Mesenteric fat pad (tissue), 1 donor: ENCODE measurements around the gene SLC25A33. TPM values are rescaled to one million over a fixed set of nuclear protein-coding genes. Genes with fewer than 3 reads are reported as not detected.
"Not testable (repeated sequence)": the region's sequence is repeated elsewhere in the genome, so short reads cannot be mapped to it uniquely, and the experiment has no call there.

Experiments
- DNase-seq: peaks from one replicate; pipeline ENCODE4 v3.0.0-alpha.2; 2020; ENCODE audit warnings: low spot score
- long read RNA-seq: library from polyadenylated mRNA; unstranded; transcript quantifications from one replicate; pipeline ENCODE4 v2.0.0, GENCODE V29; 2020
- total RNA-seq: library from RNA; stranded (reverse); fragmentation: NEBNext Ultra II Directional; extraction: Animal tissue kit (Norgen Biotek cat#: 25700); gene quantifications from one replicate; pipeline ENCODE4 v1.2.1, GENCODE V29; 2021
- donor health status: DM: yes; HTN: yes; CAD: no.

The SLC25A33 gene, protein sequence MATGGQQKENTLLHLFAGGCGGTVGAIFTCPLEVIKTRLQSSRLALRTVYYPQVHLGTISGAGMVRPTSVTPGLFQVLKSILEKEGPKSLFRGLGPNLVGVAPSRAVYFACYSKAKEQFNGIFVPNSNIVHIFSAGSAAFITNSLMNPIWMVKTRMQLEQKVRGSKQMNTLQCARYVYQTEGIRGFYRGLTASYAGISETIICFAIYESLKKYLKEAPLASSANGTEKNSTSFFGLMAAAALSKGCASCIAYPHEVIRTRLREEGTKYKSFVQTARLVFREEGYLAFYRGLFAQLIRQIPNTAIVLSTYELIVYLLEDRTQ
- total RNA-seq: 7.5 TPM
- long read RNA-seq, partial matches to known transcripts: 2 of 6 reads
- long read RNA-seq, other reads (novel, unspliced or antisense): 3 of 6 reads

DNA sequence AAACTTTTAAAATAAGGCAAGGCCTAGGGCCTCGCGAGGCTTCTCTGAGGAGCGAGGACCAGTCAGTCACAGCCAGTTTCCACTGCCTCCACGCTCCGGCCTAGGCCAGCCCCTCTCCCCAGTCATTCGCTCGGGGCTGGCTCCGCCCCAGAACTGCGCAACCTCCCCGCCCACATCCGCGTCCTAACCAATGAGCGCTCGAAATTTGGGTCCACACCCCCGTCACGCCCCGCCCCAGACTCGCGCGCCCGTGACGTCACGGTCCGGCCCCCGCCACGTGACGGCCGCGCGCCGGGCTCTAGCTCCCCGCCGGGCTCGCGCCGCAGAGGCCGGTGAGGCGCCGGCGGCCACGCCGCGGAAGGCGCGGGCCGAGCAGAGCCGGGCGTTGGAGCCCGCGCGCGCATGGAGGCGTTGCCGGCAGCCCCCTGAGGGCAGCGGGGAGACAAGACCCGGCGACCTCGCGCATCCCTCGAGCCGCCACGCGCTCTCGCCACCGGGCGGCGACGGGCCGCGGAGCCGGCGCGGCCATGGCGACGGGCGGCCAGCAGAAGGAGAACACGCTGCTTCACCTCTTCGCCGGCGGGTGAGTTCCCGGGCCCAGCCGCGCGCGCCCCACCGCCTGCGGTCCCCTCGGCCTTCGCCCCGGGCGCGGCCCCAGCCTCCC is at the start of gene SLC25A33:
Gene SLC25A33, plus strand, starts transcription at position 301 of the 664 bp plus-strand sequence. Its CDS starts 227 bp downstream, at position 528.
- DNase-seq: peak; percentile 100

DNA sequence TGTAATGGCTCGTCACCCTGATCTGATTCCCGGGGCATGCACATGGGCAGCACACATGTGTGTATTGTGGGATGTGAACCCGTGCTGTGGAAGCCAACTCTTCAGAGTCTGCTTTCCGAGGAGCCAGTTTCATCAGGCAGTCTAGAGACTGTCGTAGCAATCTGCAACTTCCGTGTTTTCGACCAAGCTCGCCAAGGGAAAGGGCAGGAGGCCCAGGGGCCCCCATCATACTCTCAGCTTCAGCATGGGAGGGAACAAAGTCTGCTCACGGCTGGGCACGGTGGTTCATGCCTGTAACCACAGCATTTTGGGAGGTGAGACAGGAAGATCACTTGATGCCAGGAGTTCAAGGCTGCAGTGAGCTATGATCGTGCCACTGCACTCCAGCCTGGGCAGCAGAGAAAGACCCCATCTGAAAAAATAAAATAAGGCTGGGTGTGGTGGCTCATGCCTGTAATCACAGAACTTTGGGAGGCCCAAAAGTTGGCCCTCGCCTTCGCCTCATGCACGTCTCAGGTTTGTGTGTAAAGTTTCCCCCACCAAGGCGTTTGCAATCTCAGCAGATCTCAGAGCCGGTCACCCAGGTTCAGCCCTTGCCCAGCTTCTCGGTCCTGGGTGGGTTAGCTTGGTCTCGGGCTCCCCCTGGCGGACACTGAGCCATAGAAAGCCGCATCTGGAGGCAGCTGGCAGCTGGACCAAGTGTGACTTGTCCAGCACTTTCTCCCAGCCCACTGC is 48.5 kb upstream of the SLC25A33 start:
- DNase-seq: peak; percentile 96

DNA sequence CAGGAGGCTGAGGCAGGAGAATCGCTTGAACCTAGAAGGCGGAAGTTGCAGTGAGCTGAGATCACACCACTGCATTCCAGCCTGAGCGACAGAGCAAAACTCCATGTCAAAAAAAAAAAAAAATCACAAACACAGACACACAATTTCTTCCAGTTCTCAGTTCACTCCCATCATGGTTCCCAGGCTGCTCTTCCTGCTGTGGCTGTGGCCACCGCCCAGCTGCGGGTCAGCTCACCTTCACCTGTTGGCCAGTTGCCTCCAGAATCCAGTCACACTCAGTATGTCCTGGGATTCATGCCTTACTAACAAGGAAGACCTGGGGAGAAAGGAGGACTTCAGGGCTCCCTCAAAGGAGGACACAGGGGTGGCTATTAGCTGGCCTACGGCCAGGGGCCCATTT is 45.9 kb upstream of the SLC25A33 start:
- no peak for DNase-seq

DNA sequence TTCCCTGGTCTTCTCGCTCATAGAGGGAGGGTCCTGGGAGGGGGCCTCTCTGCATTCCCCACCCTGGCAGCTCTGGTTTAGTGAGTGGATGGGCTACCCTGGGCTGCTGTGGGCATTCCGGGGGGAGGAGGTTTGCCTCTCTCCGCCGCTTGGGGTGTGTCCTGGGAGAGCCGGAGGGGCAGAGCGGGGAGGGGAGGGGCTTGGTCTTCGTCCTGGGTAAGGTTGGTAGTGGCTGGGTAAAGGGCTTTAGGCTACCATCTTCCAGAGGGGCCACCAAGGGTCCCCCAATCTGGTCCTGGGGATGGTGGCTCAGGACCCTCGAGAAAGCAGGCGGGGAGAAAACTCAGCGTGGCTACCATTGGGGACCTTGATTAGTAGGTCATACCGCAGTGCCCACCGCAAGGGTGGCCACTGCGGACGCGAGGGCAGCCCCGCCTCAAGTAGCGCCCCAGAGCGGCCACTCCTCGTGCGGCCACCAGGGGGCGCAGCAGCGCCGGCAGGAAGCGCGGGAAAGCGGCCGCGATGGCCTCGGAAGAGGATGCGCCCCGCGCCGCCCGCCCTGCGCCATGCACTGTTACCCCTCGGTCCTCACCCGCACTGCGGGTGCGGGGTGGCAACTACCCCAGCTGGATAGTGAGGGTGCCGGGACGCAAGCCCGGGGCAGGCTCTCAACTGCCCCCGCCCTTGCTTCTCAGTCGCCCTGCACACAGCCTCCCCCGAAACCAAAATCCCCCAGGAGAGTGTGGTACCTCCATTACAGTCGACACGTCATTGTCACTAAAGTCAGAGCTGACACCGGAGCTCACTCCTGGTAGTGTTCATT is 44.1 kb upstream of the SLC25A33 start:
- DNase-seq: no peak

DNA sequence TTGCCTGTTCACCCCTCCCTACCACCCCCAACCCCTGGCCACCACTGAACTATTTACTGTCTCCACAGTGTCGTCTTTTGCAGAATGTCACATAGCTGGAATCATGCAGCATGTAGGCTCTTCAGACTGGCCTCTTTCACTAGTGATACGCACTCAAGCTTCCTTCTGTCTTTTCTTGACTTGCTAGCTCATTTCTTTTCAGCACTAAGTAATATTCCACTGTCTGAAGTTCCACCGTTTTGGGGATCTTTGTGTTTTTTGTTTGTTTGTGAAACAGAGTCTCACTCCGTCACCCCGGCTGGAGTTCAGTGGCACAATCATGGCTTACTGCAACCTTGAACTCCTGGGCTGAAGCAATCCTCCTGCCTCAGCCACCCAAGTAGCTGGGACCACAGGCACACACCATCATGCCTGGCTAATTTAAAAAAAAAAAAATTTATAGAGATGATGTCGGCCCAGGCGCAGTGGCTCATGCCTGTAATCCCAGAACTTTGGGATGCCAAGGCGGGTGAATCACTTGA is 43.4 kb upstream of the SLC25A33 start:
- no peak for DNase-seq

DNA sequence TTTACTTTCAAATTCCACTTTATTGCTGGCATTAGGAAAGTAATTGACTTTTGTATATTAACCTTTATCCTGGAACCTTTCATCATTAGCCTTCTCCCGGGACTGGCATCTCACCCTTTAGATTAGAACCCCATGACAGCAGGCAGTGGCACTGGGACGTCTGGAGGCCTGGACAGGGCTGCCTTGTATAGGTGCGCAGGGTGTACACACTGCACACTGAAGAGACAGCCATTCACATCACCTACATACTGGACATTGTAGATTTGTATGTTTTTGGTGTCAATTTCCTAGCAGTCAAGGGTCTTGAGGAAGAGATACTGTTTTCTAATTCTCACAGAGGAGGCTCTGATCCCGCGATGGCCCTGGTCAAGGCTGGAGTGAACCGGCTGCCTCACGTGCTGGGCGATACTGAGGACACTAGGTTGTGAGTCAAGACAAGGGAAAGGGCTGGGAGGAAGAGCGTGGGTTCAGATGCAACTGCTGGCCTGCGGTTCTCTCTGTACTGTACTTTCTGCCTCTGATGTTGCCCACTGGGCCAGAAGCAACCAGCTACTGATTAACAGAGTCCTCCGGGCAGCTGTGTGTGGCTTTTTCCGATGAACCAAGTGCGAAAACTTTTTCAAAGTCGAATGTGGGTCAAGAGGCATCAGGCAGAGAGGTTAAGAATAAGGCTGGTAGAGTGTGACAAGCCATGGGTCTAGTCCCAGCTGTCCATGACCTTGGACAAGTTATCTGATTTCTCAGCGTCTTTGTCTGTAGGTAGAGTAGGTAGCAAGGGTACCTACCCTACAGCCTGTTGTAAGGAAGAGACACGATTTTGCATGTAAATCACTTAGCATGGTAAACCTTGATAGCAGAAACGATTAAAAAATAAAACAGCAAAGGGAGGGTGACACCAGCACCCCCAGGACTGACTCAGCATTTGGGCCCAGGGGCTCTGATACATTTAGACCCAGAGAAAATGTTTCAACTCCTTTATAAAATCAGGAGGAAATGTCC is 38.2 kb upstream of the SLC25A33 start:
- no peak for DNase-seq

DNA sequence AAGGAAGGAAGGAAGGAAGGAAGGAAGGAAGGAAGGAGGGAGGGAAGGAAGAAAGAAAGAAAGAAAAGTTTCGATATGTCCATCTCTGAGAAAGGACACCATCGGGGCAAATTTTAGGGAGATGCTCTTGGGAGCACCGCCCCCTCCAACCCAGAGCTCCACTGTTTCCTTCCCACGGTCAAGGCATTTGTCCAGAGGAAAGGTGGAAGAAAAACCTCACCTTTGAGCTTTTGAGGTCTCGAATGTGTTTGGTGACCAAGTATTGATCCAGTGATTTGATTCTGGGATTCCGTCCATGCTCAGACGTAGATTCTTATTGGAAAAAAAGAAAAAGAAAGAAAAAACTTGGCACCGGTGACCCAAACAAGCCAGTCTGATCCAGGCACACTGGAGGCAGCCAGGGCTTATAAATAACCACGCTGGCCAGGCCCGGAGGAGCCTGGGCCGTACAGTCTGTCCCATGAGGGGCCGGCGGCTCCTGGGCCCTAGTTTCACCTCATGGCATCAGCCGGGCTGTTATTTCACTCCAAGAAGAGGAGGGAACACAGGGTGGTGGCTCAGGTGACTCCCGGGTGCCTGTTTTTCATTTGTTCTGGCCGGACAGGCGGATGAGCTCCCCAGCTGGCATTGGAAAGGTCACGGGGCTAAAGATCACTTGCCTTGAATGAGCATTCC is 36.1 kb upstream of the SLC25A33 start:
- no peak for DNase-seq

DNA sequence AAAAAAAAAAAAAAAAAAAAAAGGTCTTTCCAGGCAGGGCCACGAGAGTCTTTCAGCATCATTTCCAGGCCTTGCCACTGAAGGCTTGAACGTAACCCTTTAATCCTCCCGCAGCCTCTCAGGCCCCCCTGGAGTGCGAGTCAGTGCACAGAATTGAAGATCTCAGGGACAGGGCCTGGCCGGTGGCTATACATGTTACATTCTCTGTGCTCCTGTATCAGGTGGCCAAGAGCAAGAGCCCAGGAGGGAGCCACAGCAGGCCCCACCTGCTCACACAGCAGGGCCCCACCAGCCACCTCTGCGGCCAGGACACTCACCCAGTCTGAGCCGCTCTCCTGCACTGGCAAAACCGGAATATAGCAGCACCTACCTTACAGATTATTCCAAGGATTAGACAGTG is 34.1 kb upstream of the SLC25A33 start:
- DNase-seq: no peak

DNA sequence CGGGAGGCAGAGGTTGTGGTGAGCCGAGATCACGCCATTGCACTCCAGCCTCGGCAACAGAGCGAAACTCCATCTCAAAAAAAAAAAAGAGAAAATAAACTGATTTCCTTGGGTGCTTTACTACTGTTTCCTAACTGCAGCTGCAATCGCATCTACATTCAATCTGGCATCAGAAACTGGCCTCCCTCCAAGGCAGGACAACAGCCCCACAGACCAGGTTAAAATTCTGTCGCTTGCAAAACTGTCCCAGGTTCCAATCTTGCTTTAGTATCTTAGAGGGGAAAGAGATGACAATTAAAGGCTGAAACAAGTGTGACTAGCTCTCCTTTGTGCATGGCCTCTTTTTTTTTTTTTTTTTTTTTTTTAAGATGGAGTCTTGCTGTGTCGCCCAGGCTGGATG is 32.4 kb upstream of the SLC25A33 start:
- DNase-seq: no peak

DNA sequence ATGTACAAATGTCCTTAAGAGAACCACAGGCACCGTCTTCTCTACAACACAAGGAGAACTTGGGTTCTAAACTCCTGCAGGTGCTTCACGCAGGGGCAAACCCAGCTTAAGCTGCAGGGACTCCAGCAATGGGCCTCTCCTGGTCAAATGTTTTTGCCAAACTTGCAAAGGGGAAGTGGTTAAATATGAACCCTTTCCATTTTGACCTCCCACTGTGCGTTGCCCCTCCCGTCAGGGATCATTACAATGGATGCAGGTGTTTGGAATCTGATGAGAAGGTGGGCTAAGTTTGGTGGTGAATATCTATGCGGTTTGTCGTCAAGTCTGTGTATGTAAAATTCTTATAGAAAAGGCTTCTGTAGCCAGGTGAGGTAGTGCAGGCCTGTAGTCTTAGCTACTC is 29.1 kb upstream of the SLC25A33 start:
- no peak for DNase-seq

DNA sequence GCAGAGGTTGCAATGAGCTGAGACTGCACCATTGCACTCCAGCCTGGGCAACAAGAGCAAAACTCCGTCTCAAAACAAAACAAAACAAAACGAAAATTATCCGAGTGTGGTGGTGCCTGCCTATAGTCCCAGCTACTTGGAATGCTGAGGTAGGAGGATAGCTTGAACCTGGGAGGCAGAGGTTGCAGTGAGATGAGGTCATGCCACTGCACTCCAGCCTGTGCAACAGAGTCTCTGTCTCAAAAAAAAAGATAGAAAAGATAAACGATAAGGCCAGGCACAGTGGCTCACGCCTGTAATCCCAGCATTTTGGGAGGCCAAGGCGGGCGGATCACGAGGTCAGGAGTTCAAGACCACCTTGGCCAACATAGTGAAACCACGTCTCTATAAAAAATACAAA is 23.7 kb upstream of the SLC25A33 start:
- not testable (repeated sequence) for DNase-seq

DNA sequence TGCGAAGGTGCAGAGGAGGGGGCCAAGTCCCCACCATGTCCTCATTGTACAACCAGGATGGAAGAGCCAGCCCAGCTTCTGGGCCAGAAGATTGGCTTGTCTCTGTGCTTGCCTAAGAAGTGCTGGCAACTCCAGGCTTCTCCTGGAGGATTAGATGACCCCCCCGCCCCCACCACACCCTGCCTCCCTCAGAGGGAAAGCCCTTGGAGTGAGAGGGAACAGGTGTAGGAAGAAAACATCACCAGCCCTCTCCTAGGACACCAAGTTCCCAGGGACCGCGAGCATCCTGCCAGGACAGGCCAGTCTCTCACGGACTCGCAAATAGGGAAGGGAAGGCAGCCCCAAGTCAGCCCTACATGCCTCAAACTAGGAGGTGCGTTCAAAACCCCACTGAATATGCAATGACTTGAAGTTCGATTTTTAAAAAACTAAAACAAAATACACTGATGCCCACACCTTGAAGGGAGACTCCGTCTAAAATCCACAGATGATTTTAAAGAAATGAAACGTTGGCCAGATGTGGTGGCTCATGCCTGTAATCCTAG is 20.7 kb upstream of the SLC25A33 start:
- no peak for DNase-seq

DNA sequence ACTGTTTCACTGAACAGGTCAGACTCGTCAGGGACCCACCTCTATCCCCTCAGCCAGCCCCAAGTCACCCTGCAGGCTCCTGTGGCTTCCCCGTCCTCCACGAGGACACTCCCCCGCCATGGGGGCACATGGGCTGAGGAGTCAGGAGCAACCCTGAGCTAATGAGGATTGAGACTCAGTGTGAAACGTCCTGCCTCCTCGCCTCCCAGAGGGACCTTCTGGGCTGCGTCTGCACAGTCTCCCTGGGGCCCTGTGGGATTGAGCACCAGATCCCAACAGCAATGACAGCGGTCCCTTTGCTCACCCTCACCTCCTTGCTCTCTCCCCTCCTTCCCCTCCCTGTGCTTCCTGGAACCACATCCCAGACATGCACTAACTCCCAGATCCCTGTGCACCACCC is 18.9 kb upstream of the SLC25A33 start:
- no peak for DNase-seq

DNA sequence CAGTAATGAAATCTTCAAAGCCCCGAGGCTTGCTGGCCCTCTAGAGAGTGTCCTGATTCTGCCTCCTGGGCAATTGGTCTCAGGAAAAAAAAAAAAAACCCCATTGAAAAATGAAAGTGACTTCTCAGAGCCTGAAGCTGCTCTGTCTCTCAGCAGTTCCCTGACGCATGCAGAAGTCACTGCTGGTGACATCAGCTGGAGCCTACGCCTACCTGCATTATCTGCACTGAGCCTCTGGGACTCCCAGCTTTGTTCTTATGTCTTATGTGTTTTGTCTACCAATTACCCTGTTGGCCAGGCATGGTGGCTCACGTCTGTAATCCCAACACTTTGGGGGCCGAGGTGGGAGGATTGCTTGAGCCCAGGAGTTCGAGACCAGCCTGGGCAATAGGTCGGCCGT is 10.1 kb upstream of the SLC25A33 start:
- no peak for DNase-seq

DNA sequence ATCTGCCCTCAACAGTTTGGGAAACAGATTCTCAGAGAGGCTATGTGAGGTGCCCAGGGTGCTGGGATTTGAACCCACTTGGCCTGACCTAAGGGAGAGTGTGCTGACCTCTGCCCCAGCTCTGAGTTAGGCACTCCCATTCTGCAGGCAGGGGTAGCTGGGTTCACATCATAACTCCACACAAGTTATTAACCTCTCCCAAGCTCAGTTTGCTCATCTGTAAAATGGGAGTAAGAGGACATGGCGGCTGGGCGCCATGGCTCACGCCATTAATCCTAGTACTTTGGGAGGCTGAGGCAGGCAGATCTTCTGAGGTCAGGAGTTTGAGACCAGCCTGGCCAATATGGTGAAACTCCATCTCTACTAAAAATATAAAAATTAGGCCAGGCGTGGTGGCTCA is 8.9 kb upstream of the SLC25A33 start:
- DNase-seq: no peak

DNA sequence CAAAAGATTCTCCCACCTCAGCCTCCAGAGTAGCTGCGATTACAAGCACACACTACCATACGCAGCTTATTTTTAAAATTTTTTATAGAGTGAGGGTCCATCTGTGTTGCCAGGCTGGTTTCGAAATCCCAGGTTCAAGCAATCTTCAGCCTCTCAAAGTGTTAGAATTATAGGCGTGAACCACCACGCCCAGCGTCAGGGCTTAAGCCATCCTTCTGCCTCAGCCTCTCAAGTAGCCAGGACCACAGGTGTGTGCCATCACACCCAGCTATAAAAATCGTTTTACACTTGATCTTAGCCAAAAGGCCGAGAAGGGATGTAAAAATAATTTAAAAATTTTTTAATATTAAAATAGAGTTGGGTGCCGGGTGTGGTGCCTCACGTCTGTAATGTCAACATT is 4.3 kb upstream of the SLC25A33 start:
- no peak for DNase-seq

DNA sequence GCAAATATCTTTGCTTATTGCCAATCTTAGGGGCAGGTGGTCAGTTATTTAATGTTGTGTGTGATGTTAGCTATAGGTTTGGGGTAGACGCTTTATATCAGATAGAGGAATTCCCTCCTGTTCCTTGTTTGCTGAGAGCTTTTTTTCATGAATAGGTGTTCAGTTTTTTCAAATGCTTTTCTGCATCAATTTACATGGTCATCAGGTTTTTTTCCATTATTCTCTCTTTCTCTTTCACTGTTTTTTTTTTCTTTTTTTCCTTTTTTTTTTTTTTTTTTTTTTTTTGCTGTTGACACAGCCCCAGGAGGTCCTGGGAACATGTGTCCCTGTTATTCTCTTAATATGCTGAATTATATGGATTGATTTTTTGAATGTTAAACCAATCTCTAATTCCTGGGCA is 3.0 kb upstream of the SLC25A33 start:
- no peak for DNase-seq

DNA sequence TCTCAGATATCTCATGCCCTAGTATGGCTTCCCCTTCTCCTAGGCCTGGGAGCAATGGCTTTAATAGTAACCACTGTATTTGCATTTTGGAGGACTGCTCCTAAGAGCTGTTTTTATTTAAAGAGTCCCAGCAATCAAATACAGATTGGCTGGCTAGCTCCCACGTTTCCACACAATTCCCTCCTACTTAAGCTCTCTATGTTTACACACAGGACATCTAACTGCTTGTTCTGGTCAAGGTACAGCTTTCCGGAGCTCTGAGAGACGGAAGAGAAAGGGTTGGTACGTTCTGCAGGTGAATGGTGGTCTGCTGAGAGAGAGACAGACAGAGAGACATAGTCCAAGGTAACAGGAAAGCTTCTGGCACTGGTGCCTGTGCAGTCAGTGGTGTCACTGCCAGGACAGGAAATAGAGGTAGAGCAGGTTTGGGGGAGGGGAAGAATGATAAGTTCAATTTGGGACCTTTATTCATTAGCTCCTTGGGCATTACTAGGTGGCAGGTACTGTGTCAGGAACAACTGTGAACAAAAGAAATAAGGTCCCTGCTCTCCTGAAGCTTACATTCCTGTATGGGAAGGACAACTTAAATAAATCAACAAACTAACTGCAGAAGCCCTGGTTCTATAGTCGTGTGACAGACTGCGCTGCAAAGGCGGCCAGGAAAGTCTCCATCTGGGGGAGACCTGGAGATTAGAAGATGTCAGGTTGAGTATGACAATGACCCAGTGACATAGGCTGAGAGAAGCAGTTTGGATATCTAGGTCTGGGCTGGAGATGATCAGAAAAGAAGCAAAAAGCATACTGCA is 1.2 kb upstream of the SLC25A33 start:
- no peak for DNase-seq
